Peyer's patch (tissue), 4 donors: ENCODE measurements around the gene GTPBP1. TPM values are rescaled to one million over a fixed set of nuclear protein-coding genes. Genes with fewer than 3 reads are reported as not detected.

Experiments used
- DNase-seq, 3 donors: peaks; one replicate each; pipeline ENCODE4 v3.0.0-alpha.2; 2017 to 2019
- H3K27ac ChIP-seq, 4 donors: fragments of 200-600 bp; sonication (generic); one replicate each; pipeline ENCODE4 v1.5.1; 2016 to 2019
- H3K27me3 ChIP-seq, 2 donors: fragments of 200-600 bp; sonication (generic); one replicate each; pipeline ENCODE4 v1.5.1; 2019
- H3K36me3 ChIP-seq, 3 donors: fragments of 200-600 bp; sonication (generic); one replicate each; pipeline ENCODE4 v1.5.1; 2016 to 2019
- H3K4me1 ChIP-seq, 4 donors: fragments of 200-600 bp; sonication (generic); one replicate each; pipeline ENCODE4 v1.5.1; 2016 to 2019
- H3K4me3 ChIP-seq, 4 donors: fragments of 200-600 bp; sonication (generic); 1 replicate in 3 of 4; 2 replicates in 1 of 4; pipeline ENCODE4 v1.5.1; 2016 to 2019; ENCODE audit warnings: mild to moderate bottlenecking in 1 of 4
- H3K9me3 ChIP-seq, 4 donors: fragments of 200-600 bp; sonication (generic); one replicate each; pipeline ENCODE4 v1.5.1; 2016 to 2019; ENCODE audit warnings: mild to moderate bottlenecking in 1 of 4
- POLR2A ChIP-seq, 2 donors: fragments of 450-650 bp; IDR thresholded peaks; one replicate each; pipeline ENCODE4 v1.5.1; 2017; ENCODE audit warnings: antibody characterized with exemption in 2 of 2, mild to moderate bottlenecking in 2 of 2, moderate library complexity in 2 of 2
- total RNA-seq, 4 donors: library from RNA; depleted of rRNA; stranded (reverse); fragments of >200 nt; gene quantifications; one replicate each; pipeline ENCODE4 v1.1.0, GENCODE V29; 2016
- TF ChIP-seq, protein P1 (sequence below), 6 experiments: fragments of 450-650 bp in 4 of 6; fragments of 200-600 bp in 2 of 6; sonication (generic) in 1 of 6; IDR thresholded peaks; one replicate each; pipeline ENCODE4 v1.5.1; 2017 to 2019; ENCODE audit warnings: antibody characterized with exemption in 6 of 6, mild to moderate bottlenecking in 3 of 6, moderate library complexity in 1 of 6

The GTPBP1 gene
- total RNA-seq, 4 donors from 2014 or later: 72.5 to 182 (median 131) TPM

DNA sequence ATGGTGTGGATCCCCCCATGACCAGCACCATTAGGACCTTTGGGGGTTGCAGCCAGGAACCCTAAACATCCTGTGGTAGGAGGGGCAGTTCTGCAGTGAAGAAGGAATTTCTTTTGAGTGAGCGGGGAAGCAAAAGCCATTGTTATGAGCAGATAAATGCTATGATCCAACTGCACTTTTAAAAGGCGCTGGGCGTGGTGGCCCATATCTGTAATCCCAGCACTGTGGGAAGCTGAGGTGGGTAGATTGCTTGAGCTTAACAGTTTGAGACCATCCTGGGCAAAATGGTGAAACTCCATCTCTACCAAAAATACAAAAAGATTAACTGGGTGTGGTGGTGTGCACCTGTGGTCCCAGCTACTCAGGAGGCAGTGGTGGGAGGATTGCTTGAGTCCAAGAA lies 29.9 kb upstream of the GTPBP1 start:
- no peaks in the 10 kb centered on the region for H3K4me1 ChIP-seq
- no peaks in the 10 kb centered on the region for H3K27me3 ChIP-seq
- peaks cover 0 to 22% (median 0%) of the 10 kb centered on the region in 3 donors for H3K36me3 ChIP-seq
- no peak for DNase-seq
- no peak overlapping the region for H3K4me3 ChIP-seq
- TF ChIP-seq POLR2A (IDR thresholded peaks at IDR 0.05): no peak
- TF ChIP-seq, protein P1, sequence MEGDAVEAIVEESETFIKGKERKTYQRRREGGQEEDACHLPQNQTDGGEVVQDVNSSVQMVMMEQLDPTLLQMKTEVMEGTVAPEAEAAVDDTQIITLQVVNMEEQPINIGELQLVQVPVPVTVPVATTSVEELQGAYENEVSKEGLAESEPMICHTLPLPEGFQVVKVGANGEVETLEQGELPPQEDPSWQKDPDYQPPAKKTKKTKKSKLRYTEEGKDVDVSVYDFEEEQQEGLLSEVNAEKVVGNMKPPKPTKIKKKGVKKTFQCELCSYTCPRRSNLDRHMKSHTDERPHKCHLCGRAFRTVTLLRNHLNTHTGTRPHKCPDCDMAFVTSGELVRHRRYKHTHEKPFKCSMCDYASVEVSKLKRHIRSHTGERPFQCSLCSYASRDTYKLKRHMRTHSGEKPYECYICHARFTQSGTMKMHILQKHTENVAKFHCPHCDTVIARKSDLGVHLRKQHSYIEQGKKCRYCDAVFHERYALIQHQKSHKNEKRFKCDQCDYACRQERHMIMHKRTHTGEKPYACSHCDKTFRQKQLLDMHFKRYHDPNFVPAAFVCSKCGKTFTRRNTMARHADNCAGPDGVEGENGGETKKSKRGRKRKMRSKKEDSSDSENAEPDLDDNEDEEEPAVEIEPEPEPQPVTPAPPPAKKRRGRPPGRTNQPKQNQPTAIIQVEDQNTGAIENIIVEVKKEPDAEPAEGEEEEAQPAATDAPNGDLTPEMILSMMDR (IDR thresholded peaks at IDR 0.05): no peak
- no peaks in the 10 kb centered on the region for H3K9me3 ChIP-seq
- H3K27ac ChIP-seq: no peak overlapping the region

DNA sequence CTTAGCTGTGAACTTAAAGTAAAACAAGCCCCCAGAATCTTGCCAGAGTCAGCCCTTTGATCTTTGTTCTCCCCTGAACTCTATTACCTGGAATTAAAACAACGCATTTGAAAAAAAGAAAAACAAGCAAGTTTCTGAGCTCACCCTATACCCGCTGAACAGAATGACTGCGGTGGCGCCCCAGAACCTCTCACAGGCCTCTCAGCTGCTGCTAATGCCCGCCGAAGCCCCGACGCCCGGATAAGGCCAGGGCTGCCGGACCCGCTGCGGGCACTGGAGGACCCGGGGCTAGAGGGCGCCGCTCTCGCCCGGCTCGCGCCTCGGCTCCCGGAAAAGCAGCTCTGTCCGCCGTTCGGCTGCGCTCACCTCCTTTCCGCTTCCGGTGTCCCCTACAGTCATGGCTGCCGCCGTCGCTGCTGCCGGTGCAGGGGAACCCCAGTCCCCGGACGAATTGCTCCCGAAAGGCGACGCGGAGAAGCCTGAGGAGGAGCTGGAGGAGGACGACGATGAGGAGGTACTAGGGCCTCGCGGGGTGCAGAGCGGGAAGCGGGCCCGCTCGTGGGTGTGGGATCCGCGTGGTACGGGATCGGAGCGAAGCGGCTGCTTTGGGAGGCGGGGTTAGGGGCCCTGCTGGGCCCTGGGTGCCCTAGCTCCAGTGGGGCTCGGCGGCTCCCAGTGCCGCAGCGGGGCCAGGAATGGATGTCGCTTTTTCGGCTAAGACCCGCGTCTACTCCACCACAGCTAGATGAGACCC lies 24.0 kb upstream of the GTPBP1 start, which contains the start of gene TOMM22:
Gene TOMM22 (plus strand): TSS at position 376 of the 754 bp plus-strand sequence. CDS start 22 bp downstream, at position 398.
- Histone ChIP-seq H3K4me3 (peak within 1 kb of the TSS; percentile 85 to 99 (median 92)), H3K9me3 (no peaks in the 10 kb centered on the region), H3K27ac (peak within 1 kb of the TSS; percentile 57 to 83 (median 80)), H3K4me1 (peaks cover 3 to 9% (median 5%) of the 10 kb centered on the region in 4 donors), H3K36me3 (peaks cover 0 to 35% (median 0%) of the 10 kb centered on the region in 3 donors), H3K27me3 (no peaks in the 10 kb centered on the region)
- peak; percentile 54 to 74 for TF ChIP-seq POLR2A (IDR thresholded peaks at IDR 0.05)
- TF ChIP-seq, protein P1 (IDR thresholded peaks at IDR 0.05): peak; percentile 34 to 68 (median 54)
- DNase-seq: peak; percentile 83 to 94 (median 92)

DNA sequence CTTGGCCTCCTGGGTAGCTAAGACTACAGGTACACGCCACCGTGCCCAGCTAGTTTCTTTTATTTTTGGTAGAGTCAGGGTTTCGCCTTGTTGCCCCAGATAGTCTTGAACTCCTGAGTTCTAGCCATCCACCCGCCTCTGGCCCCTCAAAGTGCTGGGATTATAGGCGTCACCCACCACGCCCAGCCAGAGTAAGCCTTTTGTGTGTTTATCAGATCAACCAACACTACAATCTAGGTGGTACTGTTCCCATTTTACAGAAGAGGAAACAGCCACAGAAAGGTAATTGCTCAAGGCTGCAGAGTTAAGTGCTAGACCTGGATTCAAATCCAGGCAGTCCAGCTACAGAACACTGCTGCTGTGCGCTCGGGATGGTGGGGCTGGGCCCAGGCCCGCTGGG lies 20.8 kb upstream of the GTPBP1 start:
- peaks cover 3 to 13% (median 5%) of the 10 kb centered on the region in 4 donors for H3K4me1 ChIP-seq
- H3K27ac ChIP-seq: no peak overlapping the region
- no peak for DNase-seq
- TF ChIP-seq, protein P1 (IDR thresholded peaks at IDR 0.05): no peak
- TF ChIP-seq POLR2A (IDR thresholded peaks at IDR 0.05): no peak
- no peaks in the 10 kb centered on the region for H3K9me3 ChIP-seq
- H3K4me3 ChIP-seq: no peak overlapping the region
- H3K27me3 ChIP-seq: no peaks in the 10 kb centered on the region
- H3K36me3 ChIP-seq: peaks cover 0 to 60% (median 0%) of the 10 kb centered on the region in 3 donors

DNA sequence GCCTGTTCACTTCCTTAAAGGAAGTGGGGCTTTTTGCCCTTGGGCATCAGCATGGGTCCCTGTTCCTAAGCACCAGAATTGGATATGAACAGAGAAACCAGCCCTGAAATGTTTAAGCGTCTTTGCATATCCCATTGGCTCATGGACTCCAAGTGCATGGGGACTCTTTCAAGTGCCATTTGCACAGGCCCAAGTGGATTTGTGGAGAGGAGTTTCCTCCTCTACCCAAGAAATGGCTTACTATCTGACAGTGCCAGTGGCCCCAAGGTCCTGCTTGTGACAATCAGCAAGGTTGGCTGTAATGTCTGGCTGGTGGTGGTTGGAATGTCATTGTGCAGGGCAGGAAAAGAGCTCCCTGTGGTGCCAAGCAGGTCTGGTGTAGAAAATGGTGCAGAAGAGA lies 20.0 kb upstream of the GTPBP1 start:
- no peak overlapping the region for H3K27ac ChIP-seq
- TF ChIP-seq, protein P1 (IDR thresholded peaks at IDR 0.05): no peak
- no peak for TF ChIP-seq POLR2A (IDR thresholded peaks at IDR 0.05)
- H3K9me3 ChIP-seq: no peaks in the 10 kb centered on the region
- H3K36me3 ChIP-seq: peaks cover 0 to 60% (median 0%) of the 10 kb centered on the region in 3 donors
- no peaks in the 10 kb centered on the region for H3K27me3 ChIP-seq
- H3K4me1 ChIP-seq: peaks cover 3 to 15% (median 5%) of the 10 kb centered on the region in 4 donors
- H3K4me3 ChIP-seq: no peak overlapping the region
- no peak for DNase-seq

DNA sequence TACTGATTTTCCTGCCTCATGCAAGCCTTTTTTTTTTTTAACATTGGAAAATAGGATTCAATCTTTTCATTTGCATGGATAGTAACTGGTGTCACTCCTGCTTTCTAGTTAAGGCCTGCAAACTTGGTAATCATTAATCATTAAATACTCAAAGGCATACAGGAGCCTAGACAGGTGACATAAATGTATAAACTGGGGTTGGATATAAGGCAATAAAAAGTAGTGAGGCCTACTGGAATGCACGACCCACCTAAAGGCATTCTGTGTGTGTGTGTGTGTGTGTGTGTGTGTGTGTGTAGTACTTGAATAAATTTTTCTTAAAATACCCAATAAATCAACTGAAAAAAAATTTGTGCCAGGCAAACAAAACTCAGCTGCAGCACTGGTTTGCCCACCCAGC lies 16.1 kb upstream of the GTPBP1 start:
- no peak for TF ChIP-seq POLR2A (IDR thresholded peaks at IDR 0.05)
- TF ChIP-seq, protein P1 (IDR thresholded peaks at IDR 0.05): no peak
- no peak overlapping the region for H3K4me3 ChIP-seq
- H3K9me3 ChIP-seq: no peaks in the 10 kb centered on the region
- H3K36me3 ChIP-seq: peaks cover 0 to 55% (median 0%) of the 10 kb centered on the region in 3 donors
- no peak for DNase-seq
- H3K27ac ChIP-seq: peak overlapping the region in 1 of 4 donors; percentile 58
- no peaks in the 10 kb centered on the region for H3K27me3 ChIP-seq
- peaks cover 0 to 27% (median 0%) of the 10 kb centered on the region in 4 donors for H3K4me1 ChIP-seq
